OCI-M1 (cell line): ENCODE measurements around the gene OR52E1.

Source experiments
- DNase-seq: peaks from one replicate; lab custom pipeline; 2025; lab: John Stamatoyannopoulos, UW

Gene OR52E1

DNA sequence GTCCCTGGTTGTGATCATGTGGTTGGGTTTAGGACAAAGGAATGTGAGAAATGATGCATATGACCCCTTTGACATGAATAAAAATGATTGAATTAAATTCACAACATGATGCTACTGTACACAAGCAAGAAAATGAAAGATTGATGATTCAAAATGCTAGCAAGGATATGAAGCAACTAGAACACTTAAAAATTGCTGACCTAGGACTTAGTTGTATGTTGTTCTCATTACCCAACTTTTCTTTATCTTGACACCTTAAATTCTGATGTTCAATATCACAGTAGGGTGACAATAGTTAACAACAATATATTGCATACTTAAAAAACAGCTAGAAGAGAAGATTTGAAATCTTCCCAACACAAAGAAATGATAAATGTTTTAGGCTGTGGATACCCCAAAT lies 48.2 kb downstream of the OR52E1 start:
- DNase-seq, result no peak

- no peak for DNase-seq
Observed at GRCh38 chr11:5118893-5119292, 49.5 kb downstream of the OR52E1 start.
